ENCODE results near the gene IFITM1. TPM values are rescaled to one million over a fixed set of nuclear protein-coding genes. Genes with fewer than 3 reads are reported as not detected.

IFITM1 gene
- total RNA-seq, 1 experiment from 2014 or later: 544 TPM

DNA sequence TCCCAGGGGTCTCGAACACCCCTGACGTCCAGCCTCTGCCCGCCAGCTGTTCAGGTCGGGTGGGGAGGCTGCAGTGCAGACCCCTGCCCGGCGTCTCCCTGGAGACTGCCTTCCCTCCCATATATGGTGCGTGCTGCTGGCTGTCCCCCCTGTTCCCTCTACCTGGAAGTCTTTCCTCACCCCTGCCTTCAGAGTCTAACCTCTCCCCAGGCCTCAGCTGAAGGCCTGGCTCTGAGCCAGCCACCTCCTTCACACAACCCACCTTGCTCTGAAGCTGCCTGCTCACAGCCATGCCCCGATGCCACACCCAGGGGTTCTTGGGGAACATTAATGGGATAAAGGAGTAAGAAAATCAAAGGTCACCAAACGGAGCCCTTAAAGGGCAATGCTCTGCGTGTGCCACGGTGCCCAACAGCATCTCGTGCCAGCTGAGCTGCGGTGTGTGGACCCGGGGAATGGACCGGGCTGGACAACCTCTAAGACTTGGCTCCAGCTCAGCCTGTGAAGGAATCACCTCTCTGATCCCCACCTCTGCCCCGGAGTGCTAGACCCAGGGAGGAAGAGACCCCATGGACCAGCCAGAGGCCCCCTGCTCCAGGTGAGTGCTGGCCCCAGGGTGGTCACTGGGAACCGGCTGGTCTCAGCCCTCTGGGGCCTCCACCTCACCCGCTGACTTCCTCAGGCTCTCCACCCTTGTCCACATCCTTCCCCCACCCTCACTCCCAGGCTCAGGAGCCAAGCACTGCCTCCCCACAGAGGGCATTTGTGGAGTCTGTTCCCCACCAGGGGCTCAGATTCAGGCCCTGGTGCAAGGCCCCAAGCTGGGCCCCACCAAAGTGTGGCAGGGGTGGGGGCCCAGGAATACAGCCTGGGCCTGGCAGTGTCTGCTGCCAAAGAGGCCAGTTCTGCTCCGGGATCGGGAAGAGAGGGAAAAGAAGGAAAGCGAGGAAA lies 35.6 kb upstream of the IFITM1 start, which contains the start of gene NLRP6 (continued):
- TF ChIP-seq, protein P1, sequence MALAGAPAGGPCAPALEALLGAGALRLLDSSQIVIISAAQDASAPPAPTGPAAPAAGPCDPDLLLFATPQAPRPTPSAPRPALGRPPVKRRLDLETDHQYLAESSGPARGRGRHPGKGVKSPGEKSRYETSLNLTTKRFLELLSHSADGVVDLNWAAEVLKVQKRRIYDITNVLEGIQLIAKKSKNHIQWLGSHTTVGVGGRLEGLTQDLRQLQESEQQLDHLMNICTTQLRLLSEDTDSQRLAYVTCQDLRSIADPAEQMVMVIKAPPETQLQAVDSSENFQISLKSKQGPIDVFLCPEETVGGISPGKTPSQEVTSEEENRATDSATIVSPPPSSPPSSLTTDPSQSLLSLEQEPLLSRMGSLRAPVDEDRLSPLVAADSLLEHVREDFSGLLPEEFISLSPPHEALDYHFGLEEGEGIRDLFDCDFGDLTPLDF (CRISPR knock-in tag; IDR thresholded peaks at IDR 0.05): no peak
- no peak for TF ChIP-seq ATF1 (CRISPR knock-in tag; IDR thresholded peaks at IDR 0.05)

- Mint-ChIP-seq H3K27ac (no peak overlapping the region), H3K4me3 (peak overlapping the region; percentile 52; the same call in 1 of the 2 replicates), H3K27me3 (ENCODE audit: low read depth) (peaks cover 50% of the 10 kb centered on the region), H3K9me3 (peaks cover 9% of the 10 kb centered on the region), H3K36me3 (no peaks in the 10 kb centered on the region), H3K4me1 (peaks cover 37% of the 10 kb centered on the region)
- ChIA-PET POLR2A (interaction anchor here (1.2 kb wide), 1 partner anchor 169 kb away, joined by 3 read pairs; no protein-coding TSS in a partner anchor), CTCF (interaction anchor here (1.0 to 5.8 kb wide), 7 partner anchors 11 to 111 kb away, joined by 3 to 53 read pairs (median 4); no protein-coding TSS in a partner anchor)
- ATAC-seq (0 out of 2 replicates have a peak, but pooled peaks have one; percentile 10), DNase-seq (ENCODE audit: low spot score) (no peak)
- TF ChIP-seq, protein P2, sequence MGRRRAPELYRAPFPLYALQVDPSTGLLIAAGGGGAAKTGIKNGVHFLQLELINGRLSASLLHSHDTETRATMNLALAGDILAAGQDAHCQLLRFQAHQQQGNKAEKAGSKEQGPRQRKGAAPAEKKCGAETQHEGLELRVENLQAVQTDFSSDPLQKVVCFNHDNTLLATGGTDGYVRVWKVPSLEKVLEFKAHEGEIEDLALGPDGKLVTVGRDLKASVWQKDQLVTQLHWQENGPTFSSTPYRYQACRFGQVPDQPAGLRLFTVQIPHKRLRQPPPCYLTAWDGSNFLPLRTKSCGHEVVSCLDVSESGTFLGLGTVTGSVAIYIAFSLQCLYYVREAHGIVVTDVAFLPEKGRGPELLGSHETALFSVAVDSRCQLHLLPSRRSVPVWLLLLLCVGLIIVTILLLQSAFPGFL (CRISPR knock-in tag; IDR thresholded peaks at IDR 0.05; ENCODE audit: borderline replicate concordance): no peak
- TF ChIP-seq, protein P3, sequence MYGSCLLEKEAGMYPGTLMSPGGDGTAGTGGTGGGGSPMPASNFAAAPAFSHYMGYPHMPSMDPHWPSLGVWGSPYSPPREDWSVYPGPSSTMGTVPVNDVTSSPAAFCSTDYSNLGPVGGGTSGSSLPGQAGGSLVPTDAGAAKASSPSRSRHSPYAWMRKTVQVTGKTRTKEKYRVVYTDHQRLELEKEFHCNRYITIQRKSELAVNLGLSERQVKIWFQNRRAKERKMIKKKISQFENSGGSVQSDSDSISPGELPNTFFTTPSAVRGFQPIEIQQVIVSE (CRISPR knock-in tag; IDR thresholded peaks at IDR 0.05; ENCODE audit: borderline replicate concordance): no peak
- TF ChIP-seq NR3C1 (CRISPR knock-in tag; conservative IDR thresholded peaks at IDR 0.05; ENCODE audit: low read depth) (no peak), TP53 (CRISPR knock-in tag; IDR thresholded peaks at IDR 0.05) (no peak), ZNF425 (CRISPR knock-in tag; conservative IDR thresholded peaks at IDR 0.05) (no peak), MYBL2 (CRISPR knock-in tag; IDR thresholded peaks at IDR 0.05) (no peak), CTCF (IDR thresholded peaks at IDR 0.05) (no peak), ZNF121 (CRISPR knock-in tag; IDR thresholded peaks at IDR 0.05) (no peak), SOX15 (CRISPR knock-in tag; IDR thresholded peaks at IDR 0.05) (no peak), NFATC4 (CRISPR knock-in tag; IDR thresholded peaks at IDR 0.05) (no peak), MAX (CRISPR knock-in tag; IDR thresholded peaks at IDR 0.05) (no peak), ZNF232 (CRISPR knock-in tag; IDR thresholded peaks at IDR 0.05) (no peak), ZBTB43 (CRISPR knock-in tag; IDR thresholded peaks at IDR 0.05) (no peak), SP1 (CRISPR knock-in tag; conservative IDR thresholded peaks at IDR 0.05) (no peak)
- TF ChIP-seq, protein P4, sequence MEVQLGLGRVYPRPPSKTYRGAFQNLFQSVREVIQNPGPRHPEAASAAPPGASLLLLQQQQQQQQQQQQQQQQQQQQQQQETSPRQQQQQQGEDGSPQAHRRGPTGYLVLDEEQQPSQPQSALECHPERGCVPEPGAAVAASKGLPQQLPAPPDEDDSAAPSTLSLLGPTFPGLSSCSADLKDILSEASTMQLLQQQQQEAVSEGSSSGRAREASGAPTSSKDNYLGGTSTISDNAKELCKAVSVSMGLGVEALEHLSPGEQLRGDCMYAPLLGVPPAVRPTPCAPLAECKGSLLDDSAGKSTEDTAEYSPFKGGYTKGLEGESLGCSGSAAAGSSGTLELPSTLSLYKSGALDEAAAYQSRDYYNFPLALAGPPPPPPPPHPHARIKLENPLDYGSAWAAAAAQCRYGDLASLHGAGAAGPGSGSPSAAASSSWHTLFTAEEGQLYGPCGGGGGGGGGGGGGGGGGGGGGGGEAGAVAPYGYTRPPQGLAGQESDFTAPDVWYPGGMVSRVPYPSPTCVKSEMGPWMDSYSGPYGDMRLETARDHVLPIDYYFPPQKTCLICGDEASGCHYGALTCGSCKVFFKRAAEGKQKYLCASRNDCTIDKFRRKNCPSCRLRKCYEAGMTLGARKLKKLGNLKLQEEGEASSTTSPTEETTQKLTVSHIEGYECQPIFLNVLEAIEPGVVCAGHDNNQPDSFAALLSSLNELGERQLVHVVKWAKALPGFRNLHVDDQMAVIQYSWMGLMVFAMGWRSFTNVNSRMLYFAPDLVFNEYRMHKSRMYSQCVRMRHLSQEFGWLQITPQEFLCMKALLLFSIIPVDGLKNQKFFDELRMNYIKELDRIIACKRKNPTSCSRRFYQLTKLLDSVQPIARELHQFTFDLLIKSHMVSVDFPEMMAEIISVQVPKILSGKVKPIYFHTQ (CRISPR knock-in tag; IDR thresholded peaks at IDR 0.05): no peak
- TF ChIP-seq, protein P5, sequence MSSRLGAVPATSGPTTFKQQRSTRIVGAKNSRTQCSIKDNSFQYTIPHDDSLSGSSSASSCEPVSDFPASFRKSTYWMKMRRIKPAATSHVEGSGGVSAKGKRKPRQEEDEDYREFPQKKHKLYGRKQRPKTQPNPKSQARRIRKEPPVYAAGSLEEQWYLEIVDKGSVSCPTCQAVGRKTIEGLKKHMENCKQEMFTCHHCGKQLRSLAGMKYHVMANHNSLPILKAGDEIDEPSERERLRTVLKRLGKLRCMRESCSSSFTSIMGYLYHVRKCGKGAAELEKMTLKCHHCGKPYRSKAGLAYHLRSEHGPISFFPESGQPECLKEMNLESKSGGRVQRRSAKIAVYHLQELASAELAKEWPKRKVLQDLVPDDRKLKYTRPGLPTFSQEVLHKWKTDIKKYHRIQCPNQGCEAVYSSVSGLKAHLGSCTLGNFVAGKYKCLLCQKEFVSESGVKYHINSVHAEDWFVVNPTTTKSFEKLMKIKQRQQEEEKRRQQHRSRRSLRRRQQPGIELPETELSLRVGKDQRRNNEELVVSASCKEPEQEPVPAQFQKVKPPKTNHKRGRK (CRISPR knock-in tag; IDR thresholded peaks at IDR 0.05; ENCODE audit: borderline replicate concordance): no peak
Measured at GRCh38 chr11:279040-279965, 34.5 kb upstream of the IFITM1 start.
